OCI-LY1 (cell line): ENCODE results near the gene SS18L1.

Experiments
- H2AFZ ChIP-seq: fragments of 200-600 bp; sonication (generic), shearing (Covaris generic); 2 replicates; pipeline ENCODE4 v1.6.0; 2014; ENCODE audit warnings: antibody characterized with exemption, mild to moderate bottlenecking, low read length
- H3F3A ChIP-seq: fragments of 200-600 bp; sonication (generic), shearing (Covaris generic); 2 replicates; pipeline ENCODE4 v1.6.0; 2014; ENCODE audit warnings: mild to moderate bottlenecking, antibody characterized with exemption, low read length, moderate library complexity; ENCODE audit not compliant: insufficient read depth
- H3K27ac ChIP-seq: fragments of 200-600 bp; sonication (generic); 2 replicates; pipeline ENCODE4 v1.5.1; 2014; ENCODE audit warnings: low read length, mixed run types, mild to moderate bottlenecking, low read depth; ENCODE audit not compliant: poor library complexity, severe bottlenecking
- H3K27me3 ChIP-seq: fragments of 200-600 bp; sonication (generic); 2 replicates; pipeline ENCODE4 v1.6.0; 2014; ENCODE audit warnings: antibody characterized with exemption, mild to moderate bottlenecking, low read length, moderate library complexity; ENCODE audit not compliant: insufficient read depth
- H3K36me3 ChIP-seq: fragments of 200-600 bp; sonication (generic); 2 replicates; pipeline ENCODE4 v1.6.1; 2014; ENCODE audit warnings: mild to moderate bottlenecking, antibody characterized with exemption, low read length, moderate library complexity, mixed read lengths; ENCODE audit not compliant: insufficient read depth
- H3K4me1 ChIP-seq: fragments of 200-600 bp; sonication (generic); 2 replicates; pipeline ENCODE4 v1.5.1; 2014; ENCODE audit warnings: mild to moderate bottlenecking, low read length, moderate library complexity; ENCODE audit not compliant: insufficient read depth, severe bottlenecking
- H3K4me2 ChIP-seq: fragments of 200-600 bp; sonication (generic), shearing (Covaris generic); 2 replicates; pipeline ENCODE4 v1.6.1; 2014; ENCODE audit warnings: low read length
- H3K4me3 ChIP-seq: fragments of 200-600 bp; sonication (generic); 2 replicates; pipeline ENCODE4 v1.5.1; 2014; ENCODE audit warnings: low read length, low read depth, mild to moderate bottlenecking, mixed read lengths; ENCODE audit not compliant: poor library complexity, severe bottlenecking
- H3K79me2 ChIP-seq: fragments of 200-600 bp; shearing (Covaris generic); 2 replicates; pipeline ENCODE4 v1.6.1; 2016; ENCODE audit warnings: mixed run types, low read length, mixed read lengths; ENCODE audit not compliant: insufficient read depth
- H3K9ac ChIP-seq: fragments of 200-600 bp; sonication (generic), shearing (Covaris generic); 2 replicates; pipeline ENCODE4 v1.6.1; 2014; ENCODE audit warnings: mild to moderate bottlenecking, low read length, mixed read lengths
- H3K9me2 ChIP-seq: fragments of 200-600 bp; sonication (generic), shearing (Covaris generic); 2 replicates; pipeline ENCODE4 v1.6.1; 2014; ENCODE audit warnings: low read depth, mild to moderate bottlenecking, low read length, mixed read lengths
- H3K9me3 ChIP-seq: fragments of 200-600 bp; shearing (Covaris generic); 2 replicates; pipeline ENCODE4 v1.6.1; 2014; ENCODE audit warnings: low read length, mixed read lengths
- H4K20me1 ChIP-seq: fragments of 200-600 bp; sonication (generic), shearing (Covaris generic); 2 replicates; pipeline ENCODE4 v1.6.0; 2016; ENCODE audit warnings: mild to moderate bottlenecking, low read length; ENCODE audit not compliant: insufficient read depth
- EZH2 ChIP-seq: fragments of 200-600 bp; sonication (generic), shearing (Covaris generic); IDR thresholded peaks from 2 replicates; pipeline ENCODE4 v1.8.0; 2017; ENCODE audit warnings: borderline replicate concordance, mixed run types, mild to moderate bottlenecking, antibody characterized with exemption, low read length, moderate library complexity, mixed read lengths
- TF ChIP-seq, protein P1 (sequence below): fragments of 200-600 bp; sonication (generic), shearing (Covaris generic); IDR thresholded peaks from 2 replicates; pipeline ENCODE4 v1.5.1; 2017; ENCODE audit warnings: mild to moderate bottlenecking, antibody characterized with exemption, low read length, moderate library complexity, mixed read lengths

SS18L1 gene

DNA sequence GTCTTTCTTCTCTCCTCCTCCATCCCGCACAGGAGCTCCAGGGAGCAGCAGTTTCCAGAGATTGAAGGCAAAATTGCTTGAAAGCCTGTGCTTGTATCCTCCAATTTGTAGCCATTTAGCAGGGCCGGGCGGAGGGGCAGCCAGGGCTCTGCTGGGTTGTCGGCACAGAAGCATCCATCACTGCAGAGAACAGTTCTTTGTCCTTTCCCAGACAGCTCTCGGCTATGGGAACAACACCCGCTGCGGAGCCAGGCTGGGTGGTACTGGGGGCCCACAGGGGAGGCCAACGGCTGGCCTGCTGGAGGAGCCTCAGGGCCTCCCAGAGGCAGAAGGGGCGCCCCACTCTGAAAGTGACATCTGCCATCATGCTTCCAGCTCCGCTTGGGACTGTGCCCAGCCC is 68.7 kb downstream of the SS18L1 start:
- H3K79me2 ChIP-seq, result no peaks in the 10 kb centered on the region
- H3K36me3 ChIP-seq, result no peaks in the 10 kb centered on the region
- H3K27me3 ChIP-seq, result no peaks in the 10 kb centered on the region
- H3K27ac ChIP-seq, result no peak overlapping the region
- H3K4me2 ChIP-seq, result no peak overlapping the region
- no peak overlapping the region for H2AFZ ChIP-seq
- H3F3A ChIP-seq, result no peaks in the 10 kb centered on the region
- no peak overlapping the region for H3K4me3 ChIP-seq
- H3K9me2 ChIP-seq, result no peaks in the 10 kb centered on the region
- no peak overlapping the region for H3K9ac ChIP-seq
- no peaks in the 10 kb centered on the region for H4K20me1 ChIP-seq
- H3K4me1 ChIP-seq, result no peaks in the 10 kb centered on the region
- H3K9me3 ChIP-seq, result no peaks in the 10 kb centered on the region
- TF ChIP-seq, protein P1, sequence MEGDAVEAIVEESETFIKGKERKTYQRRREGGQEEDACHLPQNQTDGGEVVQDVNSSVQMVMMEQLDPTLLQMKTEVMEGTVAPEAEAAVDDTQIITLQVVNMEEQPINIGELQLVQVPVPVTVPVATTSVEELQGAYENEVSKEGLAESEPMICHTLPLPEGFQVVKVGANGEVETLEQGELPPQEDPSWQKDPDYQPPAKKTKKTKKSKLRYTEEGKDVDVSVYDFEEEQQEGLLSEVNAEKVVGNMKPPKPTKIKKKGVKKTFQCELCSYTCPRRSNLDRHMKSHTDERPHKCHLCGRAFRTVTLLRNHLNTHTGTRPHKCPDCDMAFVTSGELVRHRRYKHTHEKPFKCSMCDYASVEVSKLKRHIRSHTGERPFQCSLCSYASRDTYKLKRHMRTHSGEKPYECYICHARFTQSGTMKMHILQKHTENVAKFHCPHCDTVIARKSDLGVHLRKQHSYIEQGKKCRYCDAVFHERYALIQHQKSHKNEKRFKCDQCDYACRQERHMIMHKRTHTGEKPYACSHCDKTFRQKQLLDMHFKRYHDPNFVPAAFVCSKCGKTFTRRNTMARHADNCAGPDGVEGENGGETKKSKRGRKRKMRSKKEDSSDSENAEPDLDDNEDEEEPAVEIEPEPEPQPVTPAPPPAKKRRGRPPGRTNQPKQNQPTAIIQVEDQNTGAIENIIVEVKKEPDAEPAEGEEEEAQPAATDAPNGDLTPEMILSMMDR, result no peak
- TF ChIP-seq EZH2, result no peak

DNA sequence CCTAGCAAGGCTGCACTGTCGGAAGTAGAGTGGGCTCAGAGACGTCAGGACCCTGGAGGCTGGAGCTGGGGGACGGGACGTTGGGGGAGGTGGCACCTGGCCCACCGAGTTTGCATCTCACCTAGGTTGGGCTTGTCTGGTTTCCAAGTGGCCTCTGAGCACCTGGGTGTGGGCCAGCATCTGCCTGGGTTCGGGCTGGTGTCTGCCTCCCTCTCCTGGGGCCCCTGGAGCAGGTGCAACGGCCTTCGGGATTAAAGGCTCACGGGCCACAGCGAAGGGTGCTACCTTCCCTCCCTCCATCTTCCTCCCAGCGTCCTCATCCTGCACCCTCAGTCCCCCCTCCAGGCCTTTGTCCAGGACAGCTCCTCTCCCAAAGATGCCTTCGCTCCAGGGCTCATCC is 70.5 kb downstream of the SS18L1 start:
- no peak overlapping the region for H3K27ac ChIP-seq
- no peak overlapping the region for H3K4me2 ChIP-seq

DNA sequence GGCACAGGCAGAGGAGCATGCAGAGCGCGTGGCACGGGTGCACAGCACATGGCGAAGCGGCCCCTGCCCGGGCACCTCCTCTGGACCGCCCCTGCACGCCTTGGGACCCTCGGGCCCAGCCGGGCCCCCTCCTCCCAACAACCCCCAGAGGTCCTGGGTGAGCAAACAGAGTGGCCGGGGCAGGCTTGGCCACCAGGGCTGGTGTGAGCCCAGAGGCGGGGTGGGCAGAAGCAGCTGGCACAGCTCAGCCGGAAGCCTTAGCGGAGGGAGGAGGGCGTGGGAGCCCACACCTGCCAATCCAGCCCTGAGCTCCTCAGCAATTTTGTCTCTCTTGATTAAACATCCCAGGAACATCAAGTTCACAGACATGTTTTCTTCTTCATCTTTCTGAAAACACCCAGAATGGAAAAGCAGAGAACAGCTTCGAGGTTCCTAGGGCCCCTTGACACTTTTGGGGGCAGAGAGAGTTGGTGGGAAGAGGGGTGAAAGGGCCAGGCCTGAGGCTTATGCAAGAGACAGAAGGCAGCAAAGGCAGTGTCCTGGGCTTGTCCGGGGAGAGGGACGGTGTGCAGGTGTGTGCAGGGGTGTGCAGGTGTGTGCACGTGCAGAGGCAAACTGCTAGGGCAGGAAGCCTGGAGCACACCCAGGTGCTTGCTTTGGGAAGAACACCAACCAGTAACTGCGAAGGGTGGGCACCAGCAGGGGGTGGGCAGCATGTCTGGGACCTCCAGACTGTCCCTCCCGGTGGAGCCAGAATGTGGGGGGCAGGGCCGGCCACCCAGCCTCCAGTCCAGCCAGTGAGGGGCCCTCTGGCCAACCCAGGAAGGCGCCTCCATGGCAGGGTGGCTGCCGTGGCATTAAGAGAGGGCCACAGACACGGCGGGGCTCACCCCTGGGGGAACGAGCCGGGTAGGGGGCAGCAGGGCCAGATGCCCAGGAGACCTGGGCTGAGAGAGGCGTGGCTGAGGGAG is 71.7 kb downstream of the SS18L1 start:
- no peak for TF ChIP-seq EZH2
- TF ChIP-seq, protein P1, result no peak
- no peaks in the 10 kb centered on the region for H3K36me3 ChIP-seq
- H3K4me3 ChIP-seq, result no peak overlapping the region
- no peak overlapping the region for H2AFZ ChIP-seq
- no peaks in the 10 kb centered on the region for H3F3A ChIP-seq
- no peaks in the 10 kb centered on the region for H4K20me1 ChIP-seq
- no peak overlapping the region for H3K27ac ChIP-seq
- no peaks in the 10 kb centered on the region for H3K9me3 ChIP-seq
- H3K9ac ChIP-seq, result no peak overlapping the region
- H3K4me2 ChIP-seq, result no peak overlapping the region
- H3K27me3 ChIP-seq, result 0 out of 2 replicates have a peak, but pooled peaks cover 5% of the 10 kb centered on the region
- H3K4me1 ChIP-seq, result no peaks in the 10 kb centered on the region
- no peaks in the 10 kb centered on the region for H3K79me2 ChIP-seq
- no peaks in the 10 kb centered on the region for H3K9me2 ChIP-seq

More for the DNA sequence above, 70.5 kb downstream of the SS18L1 start:
- Histone ChIP-seq H4K20me1 (no peaks in the 10 kb centered on the region), H3K79me2 (no peaks in the 10 kb centered on the region), H3K9me3 (no peaks in the 10 kb centered on the region), H3K36me3 (no peaks in the 10 kb centered on the region), H3K4me3 (no peak overlapping the region), H2AFZ (no peak overlapping the region), H3F3A (no peaks in the 10 kb centered on the region), H3K4me1 (no peaks in the 10 kb centered on the region), H3K27me3 (0 out of 2 replicates have a peak, but pooled peaks cover 5% of the 10 kb centered on the region), H3K9me2 (no peaks in the 10 kb centered on the region), H3K9ac (no peak overlapping the region)
- TF ChIP-seq, protein P1, result no peak
- no peak for TF ChIP-seq EZH2
